Left hindlimb (tissue), 1 donor: Measurements from ENCODE around the gene POLR2C.

Experiments
- DNase-seq: peaks from one replicate; pipeline ENCODE4 v3.0.0-alpha.2; 2018

Gene POLR2C

DNA sequence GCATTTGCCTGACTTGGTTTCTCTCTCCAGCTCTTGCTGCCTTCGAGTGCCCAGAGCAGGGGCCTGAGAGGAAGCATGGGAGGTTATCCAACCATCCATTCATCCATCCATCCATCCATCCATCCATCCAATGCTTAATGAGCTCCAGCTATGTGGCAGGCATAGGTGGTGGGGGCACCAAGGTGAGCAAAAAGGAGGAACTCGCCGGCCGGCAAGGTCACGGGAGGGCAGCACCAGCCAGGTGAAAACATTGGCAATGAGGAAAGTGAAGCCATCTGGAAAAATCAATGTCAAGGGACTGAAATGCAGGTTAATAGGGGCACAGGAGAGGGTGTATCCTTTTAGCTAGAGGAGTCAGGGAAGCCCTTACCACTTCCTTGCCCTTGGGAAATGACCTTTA lies 42.0 kb downstream of the POLR2C start:
- no peak for DNase-seq

DNA sequence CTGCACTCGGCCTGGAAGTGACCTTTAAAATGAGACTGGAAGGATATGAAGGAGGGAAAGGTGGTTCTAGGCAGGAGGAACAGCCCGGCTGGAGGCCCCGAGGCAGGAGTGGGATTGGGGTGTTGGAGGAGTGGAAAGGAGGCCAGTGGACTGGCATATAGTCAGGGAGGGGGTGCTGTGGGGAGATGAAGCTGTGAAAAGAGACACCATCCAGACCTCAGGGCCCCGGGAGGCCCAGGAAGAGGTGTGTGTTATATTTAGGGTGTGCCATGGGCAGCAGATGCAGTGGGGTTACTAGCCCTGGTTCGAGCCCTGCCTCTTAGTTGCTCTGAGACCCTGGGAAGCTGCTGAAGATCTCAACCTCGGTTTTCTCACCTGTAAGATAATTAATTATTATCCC lies 42.7 kb downstream of the POLR2C start:
- DNase-seq, result no peak

DNA sequence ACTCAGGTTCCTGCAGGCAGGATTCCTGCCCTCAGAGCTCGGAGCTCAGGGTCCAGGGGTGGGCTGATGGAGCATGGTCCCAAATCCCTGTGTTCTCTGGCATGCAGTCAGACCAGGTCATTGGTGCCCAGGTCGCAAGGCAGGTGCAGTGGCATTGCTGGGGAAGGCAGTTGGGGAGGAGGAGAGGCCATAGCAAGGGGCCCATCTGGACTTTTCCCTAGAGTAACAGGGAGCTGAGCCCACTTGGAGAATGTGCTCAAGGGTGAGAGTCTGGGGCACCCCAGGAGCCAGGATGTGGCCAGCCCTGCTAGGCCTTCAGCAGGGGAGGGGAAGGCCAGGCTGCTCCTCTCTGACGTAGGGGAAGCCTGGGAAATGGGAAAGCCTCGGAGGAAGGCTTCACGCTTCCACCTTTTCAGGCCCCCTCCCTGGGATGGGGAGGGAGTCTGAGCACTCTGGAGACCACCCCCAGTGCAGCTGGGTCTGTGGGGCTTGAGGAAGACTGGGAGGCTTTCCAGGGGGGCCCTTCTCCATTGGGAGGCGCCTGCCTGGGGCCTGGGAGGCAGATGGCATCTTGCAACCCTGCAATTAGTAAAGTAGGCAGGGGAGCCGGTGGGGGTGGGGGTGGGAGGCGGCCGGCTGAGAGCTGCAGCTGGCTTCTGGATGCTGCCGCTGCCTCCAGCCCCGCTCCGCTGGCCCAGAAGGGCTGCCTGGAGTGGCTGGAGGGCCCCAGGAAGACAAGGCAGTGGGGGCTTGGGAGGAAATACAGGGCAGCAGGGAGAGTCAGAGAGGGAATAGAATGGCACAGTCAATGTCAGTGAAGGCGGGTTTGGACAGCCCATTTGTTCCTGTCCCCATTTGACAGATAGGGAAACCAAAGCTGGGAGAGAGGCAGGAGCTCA lies 44.9 kb downstream of the POLR2C start:
- DNase-seq, result no peak

DNA sequence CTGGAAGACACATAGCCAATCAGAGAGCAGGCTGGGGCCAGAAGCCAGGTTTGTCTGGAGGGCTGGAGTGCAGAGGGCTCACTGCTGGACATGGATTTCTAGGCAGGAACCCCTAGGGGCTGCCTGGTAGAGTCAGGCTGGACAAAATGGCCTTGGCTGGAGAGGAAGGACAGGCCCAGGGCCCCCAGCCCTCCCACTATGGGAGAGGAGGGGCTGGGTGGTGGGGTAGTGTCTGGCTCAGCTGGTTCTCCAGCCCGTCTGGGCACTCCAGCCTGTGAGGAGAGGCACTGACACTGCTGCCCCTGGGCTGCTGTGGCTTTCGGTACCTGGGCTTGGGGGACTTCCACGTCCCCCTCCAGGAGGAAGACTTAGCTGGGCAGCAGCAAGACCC lies 45.6 kb downstream of the POLR2C start:
- DNase-seq, result no peak

DNA sequence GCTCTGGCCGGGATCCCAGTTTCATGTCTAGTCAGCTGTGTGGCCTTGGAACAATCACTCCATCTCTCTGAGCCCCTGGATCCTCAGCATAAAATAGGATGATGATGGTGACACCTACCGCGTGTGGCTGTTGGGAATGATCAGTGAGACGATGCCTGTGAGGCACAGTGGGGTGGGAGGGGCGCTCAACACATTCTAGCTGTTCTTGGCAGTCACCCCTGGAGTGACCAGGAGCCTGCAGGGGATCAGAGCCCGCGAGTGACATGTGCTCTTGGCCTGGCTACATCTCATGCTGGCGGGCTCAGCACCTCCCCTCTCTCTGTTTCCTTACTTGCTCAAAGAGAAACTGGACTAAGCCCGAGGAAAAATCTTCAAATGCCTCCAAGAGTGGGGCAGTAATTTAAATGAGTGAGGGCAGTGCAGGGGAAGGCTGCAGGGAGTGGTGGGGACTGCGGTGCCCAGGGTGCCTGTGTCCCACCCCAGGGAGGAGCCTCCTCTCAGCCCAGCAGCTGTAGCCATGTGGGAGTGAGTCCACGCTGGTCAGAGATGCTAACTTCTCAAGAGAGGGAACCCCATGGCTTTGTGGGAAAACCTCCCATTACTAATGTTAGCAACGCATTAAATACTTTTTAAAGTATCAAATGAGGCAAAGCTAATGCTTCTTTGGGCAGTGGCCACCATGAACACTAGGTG lies 46.9 kb downstream of the POLR2C start:
- DNase-seq, result no peak

DNA sequence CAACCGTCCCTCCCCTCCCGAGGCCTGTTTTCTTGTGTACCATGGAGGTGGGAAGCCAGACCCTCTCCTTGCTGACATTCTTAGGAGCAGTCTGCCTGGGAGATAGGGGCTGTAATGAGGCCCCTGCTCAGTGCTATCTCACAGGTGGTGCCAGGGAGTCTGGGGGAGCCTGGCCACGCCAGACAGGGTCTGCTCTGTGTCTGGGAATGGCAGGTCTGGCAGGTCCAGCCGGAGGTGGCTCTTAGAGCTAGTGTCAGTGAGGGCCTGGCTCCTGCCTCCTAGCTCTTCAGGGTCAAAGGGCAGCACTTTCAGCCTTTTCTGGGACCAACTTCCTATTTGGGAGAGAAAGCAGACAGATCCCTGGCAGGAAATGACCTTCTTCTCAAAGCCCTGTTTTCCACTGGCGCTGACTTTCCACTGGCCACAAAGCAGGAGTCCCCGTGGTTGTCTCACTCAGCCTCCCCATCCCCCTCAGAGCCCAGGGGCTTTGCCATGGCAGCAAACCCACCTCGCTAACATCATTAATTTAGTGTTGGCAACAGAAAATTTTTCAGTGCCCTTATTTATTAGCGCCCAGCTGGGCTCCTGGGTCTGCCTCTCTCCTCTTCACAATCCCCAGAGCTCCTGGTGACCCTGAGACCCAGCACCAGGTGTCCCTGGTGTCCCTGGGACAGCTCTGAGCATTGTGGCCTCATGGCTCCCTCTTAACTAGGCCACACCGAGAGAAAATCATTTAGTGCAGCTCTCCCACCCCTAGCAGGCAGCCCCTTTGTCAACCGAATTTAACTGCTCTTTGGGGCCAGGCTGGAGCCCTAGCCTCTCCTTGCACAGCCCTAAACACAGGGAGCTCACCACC lies 47.8 kb downstream of the POLR2C start:
- DNase-seq, result no peak

DNA sequence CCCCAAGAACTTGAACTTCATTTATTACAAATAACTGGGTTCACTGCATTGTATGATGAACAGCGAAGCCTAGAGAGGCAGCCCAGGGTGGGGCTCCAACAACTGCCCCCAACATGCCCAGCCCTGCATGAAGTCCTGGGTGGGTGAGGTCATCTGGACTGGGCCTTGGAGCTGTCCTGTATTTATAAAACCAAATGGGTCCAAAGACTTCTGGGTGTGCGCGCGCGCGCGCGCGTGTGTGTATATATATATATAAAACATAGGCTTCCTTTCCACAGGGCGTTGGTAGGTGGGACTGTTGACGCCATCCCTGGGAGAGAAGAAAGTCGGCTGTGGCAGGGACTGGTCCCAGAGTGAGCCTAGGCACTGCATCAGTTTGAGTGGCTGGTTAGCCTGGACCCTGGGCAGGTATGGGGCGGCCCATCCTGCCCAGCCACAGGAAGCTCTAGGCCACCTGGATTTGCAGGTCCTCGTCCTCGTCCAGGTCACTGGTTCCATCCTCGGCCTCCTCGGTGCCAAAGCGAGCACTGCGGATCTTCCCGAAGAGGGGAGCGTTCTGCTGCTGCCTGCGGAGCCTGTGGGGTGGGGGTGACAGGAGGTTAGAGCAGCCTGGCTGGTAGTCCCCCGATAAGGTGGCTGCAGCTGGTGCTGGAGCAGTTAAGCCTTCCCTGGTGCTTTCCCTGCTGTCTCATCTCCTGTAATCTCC lies 50.0 kb downstream of the POLR2C start:
- no peak for DNase-seq

DNA sequence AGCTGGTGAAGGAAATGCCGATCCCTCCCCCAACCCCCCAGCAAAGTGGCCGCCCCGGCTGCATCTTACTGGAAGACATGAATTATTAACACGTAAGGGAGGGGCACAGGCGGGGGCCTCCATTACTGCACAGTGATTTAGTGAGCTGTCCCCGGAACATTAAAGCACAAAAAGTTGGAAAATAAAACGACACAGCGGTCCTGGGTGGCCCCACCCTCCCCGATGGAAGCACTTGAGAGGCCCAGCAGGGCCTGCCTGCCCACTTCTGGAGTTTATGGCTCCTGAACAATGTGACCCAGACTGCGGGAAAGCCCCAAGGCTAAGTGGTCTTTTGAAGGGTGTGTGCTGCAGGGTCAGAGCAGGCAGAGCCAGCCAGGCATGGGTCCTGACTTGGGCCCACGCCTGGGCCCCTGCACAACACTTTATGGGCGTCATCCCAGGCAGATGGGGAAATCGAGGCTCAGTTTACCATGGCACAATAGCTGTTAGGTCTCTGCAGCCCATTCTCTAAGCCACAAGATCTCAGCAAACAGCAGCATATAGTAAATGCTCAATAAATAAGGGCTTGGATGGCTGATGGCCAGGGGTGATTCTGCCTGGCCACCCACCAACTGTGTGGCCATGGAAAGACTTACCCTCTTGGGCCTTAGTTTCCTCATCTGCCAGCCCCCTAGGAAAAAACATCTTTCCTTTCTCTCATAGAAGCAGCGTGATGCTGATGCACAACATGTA lies 51.1 kb downstream of the POLR2C start:
- DNase-seq, result no peak

DNA sequence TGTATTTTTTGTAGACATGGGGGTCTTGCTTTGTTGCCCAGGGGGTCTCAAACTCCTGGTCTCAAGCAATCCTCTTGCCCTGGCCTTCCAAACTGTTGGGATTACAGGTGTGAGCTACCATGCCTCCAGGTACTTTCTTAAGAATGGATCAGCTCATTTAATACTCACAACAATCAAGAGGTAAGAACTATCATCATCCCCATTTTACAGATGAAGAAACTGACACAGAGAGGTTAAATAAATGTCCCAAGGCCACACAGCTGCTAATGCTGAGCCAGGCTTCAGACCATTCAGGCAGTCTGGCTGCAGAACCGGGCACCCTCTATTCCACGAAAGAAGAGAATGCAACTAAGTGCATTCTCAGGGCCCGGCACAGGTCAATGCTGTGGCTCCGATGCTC lies 51.9 kb downstream of the POLR2C start:
- no peak for DNase-seq

DNA sequence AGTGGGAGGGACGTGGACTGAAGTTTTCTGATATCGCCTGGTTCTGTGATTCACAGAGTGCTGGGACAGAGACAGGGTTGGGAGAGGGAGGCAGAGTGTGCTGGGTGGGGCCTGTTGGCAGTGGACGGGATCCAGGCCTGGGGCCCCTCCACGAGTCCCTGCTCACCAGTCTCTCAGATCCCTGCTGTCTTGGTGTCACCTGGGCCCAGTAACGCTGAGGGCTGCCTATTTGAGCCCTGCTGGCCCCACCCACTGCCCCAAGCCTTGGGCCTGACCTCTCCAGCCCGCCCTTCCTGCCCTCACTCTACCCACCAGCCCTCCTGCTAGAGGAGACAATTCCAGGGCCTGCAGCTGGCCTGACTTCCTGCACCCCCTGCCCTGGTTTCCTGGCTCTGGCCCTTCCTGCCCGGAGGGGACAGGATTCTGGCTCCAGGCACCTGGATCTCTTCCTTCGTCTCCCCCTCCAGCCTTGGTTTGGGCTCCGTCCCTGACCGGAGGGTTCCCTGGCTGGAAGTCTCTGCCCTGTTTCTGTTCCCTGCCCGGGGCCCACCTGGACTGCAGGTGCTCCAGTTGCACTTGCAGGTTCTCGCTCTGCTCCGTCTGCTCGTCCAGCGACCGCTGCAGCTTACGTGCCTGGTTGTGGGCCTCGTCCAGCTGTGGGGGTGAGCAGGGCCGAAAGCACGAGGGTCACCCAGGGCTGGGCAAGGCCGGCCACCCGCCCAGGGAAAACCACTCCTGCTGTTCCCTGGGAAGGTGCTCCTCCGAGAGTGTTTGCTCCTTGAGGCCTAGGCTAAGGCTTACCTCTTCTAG lies 52.5 kb downstream of the POLR2C start:
- peak; percentile 20 for DNase-seq

DNA sequence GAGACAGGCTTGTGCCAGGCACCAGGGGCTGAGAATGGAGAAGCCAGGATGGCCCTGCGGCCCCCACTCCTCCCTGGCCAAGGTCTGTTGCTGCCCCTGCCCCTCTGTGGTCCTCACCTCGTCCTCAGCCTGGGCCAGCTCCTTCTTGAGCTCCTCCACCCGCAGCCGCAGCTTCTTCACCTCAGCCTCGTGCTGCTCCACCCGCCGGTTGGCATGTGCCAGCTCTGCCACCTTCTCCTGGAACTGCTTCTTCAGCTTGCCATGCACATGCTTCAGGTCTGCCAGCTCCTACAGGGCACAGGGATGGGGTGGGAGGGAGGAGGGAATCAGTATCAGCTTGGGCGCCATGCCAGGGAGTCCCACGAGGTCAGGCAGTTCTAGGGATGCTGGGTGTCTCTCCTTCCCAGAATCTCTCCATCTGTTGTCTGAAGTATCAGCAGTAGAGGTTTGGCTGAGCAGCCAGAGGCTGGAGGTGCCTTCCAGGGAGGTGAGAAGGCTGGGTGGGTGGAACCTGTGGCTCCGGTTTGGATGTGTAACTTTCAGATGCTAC lies 53.8 kb downstream of the POLR2C start:
- DNase-seq, result peak; percentile 24

DNA sequence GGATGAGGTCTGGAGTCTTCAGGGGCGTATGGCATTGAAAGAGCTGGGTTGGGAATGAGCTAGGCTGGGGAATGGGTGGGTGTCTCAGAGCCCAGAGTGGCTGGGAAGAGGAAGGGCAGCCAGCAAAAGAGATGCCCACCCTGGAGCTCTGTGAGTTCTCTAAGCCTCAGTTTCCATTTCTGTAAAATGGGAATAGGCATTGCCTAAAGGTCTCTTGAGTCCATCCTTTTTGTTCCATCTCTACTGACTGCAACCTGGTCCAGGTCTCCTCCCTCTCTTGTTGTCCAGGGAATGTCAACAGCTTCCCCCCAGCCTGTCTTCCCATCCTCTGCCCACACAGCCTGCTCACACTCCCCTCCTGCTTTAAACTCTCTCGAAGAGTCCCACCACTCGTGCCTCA lies 54.3 kb downstream of the POLR2C start:
- DNase-seq, result no peak

DNA sequence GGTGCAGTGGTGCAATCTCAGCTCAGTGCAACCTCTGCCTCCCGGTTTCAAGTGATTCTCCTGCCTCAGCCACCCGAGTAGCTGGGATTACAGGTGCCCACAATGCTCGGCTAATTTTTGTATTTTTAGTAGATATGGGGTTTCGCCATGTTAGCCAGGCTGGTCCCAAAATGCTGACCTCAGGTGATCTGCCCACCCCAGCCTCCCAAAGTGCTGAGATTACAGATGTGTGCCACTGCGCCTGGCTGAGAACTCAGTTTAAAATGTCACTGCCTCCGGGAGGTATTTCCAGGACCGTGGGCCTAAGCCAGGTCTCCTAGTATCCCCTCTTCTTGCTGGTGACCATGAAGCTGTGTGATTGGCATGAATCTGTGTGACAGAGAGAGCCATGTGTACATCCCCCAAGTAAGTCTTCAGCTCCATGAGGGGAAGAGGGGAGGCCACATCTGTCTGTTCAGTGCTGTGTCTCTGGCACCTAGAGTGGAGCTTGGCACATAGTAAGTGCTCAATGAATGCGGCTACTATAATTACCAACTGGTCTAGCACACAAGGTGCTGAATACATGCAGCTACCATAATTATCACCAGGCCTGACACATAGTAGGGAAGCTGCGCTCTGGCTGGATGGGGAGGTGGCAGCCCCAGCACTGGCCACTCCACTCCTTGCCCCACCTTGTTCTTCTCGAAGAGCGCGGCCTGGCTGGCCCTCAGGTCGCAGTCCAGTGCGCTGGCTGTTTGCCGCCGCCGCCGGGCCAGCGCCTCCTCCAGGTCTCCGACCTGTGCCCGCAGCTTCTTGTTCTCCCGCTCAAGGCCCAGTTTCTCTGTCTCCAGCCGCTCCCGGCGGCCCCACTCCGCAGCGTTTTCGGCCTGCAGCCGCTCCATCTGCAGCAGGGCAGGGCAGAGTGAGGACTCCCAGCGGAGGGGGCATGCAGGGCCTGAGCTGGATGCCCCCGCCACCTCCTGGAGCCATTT lies 55.2 kb downstream of the POLR2C start:
- no peak for DNase-seq

DNA sequence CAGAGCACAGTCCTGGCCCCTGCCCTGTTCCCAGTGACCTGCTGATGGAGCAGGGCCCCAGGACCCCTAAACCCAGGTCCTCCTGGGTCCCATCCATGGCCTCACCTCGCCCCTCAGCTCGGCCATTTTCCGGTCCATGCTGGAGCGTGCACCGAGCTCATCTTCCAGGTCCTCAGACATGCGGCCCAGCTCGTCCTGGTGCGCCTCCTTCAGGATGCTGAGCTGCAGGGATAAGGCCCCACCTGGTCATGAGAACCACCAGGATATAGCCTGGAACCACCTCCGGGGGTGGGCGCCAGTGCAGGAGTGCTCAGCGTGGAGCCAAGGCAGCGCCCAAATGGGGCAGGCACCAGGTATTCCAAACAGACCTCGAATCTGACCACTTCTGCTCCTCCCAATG lies 56.0 kb downstream of the POLR2C start:
- DNase-seq, result no peak

DNA sequence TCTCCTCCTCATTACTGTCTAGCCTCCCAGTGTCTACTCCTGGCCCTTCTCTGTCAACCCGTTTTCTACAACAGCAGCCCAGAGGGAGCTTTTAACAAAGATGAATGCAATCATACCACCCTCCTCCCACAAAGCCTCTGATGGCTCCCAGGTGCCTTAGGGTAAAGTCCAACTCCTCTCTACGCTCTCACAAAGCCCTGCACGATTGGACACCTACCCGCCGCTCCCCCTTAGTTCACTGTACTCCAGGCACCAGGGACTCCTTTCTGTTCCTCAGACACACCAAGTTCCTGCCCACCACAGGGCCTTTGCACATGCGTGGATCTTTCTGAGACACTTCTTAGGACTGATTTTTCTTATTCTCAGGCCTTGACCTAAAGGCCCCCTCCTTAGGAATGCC lies 56.4 kb downstream of the POLR2C start:
- no peak for DNase-seq

DNA sequence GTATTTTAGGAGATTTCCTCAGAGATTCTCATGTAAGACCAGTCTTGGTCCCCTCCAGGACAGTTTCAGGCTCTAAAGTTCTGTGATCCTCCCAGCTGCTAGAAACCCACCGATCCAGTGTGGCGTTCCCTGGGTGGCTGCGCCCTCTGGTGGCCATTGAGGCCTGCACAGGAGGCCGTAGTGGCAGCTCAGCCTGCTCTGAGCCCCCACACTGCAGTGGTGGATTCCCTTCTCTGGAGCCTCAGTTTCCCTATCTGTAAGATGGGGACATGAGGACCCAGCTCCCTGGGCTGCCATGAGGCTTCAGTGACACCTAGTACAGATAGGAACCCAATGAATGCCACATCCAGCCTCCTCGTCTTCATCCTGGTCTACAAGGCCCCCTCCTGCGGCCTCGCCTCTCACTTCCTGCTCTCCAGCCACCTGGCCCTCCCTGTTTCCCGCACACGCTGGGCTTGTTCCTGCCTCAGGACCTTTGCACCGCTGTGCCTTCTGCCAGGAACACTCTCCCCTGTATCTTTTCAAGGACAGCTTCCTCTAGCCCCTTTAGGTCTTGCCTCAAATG lies 57.4 kb downstream of the POLR2C start:
- DNase-seq, result peak; percentile 81
